ENCODE results near the gene PSPN.

- TF ChIP-seq POLR2A (IDR thresholded peaks at IDR 0.05) (no peak), CTCF (IDR thresholded peaks at IDR 0.05) (peak in 1 of 3 donors; percentile 28), POLR2AphosphoS5 (IDR thresholded peaks at IDR 0.05) (no peak)
Measured at GRCh38 chr19:6412447-6413091, 36.8 kb upstream of the PSPN start.

Data from breast epithelium (tissue), 3 donors.